ENCODE results near the gene TEX2. TPM values are rescaled to one million over a fixed set of nuclear protein-coding genes. Genes with fewer than 3 reads are reported as not detected.
A peak's percentile ranks its signal among the peaks of the same experiment; 100 is the strongest.

Gene TEX2
- total and polyA plus RNA-seq, 2 of the 13 experiments (the other 11 are each of a cell fraction or from before 2014, with no cell fraction given) = 21.4 to 37.7 TPM

- TF ChIP-seq FOXP4 (CRISPR knock-in tag; IDR thresholded peaks at IDR 0.05) (no peak), IRF2 (CRISPR knock-in tag; IDR thresholded peaks at IDR 0.05) (no peak), ZSCAN9 (CRISPR knock-in tag; IDR thresholded peaks at IDR 0.05; ENCODE audit: borderline replicate concordance) (no peak), ZKSCAN8 (CRISPR knock-in tag; IDR thresholded peaks at IDR 0.05; ENCODE audit: borderline replicate concordance) (no peak), PTBP1 (IDR thresholded peaks at IDR 0.05; ENCODE audit: low read depth, low read length, poor library complexity, severe bottlenecking) (no peak), IRX3 (CRISPR knock-in tag; IDR thresholded peaks at IDR 0.05; ENCODE audit: borderline replicate concordance, low read depth) (no peak), SKIL (CRISPR knock-in tag; IDR thresholded peaks at IDR 0.05; ENCODE audit: borderline replicate concordance) (no peak), KLF9 (CRISPR knock-in tag; IDR thresholded peaks at IDR 0.05; ENCODE audit: low read depth) (no peak), THAP8 (CRISPR knock-in tag; IDR thresholded peaks at IDR 0.05; ENCODE audit: borderline replicate concordance) (no peak), FIP1L1 (IDR thresholded peaks at IDR 0.05; ENCODE audit: borderline replicate concordance, insufficient read depth, low read depth, low read length) (no peak), RBM39 (IDR thresholded peaks at IDR 0.05; ENCODE audit: low read depth, low read length, poor library complexity, severe bottlenecking) (no peak), ATF2 (CRISPR knock-in tag; IDR thresholded peaks at IDR 0.05) (no peak), ZHX1 (CRISPR knock-in tag; IDR thresholded peaks at IDR 0.05; ENCODE audit: low read depth) (peak; percentile 17; the same call in 1 of the 2 replicates), RXRB (CRISPR knock-in tag; IDR thresholded peaks at IDR 0.05; ENCODE audit: borderline replicate concordance) (no peak), ZNF878 (CRISPR knock-in tag; IDR thresholded peaks at IDR 0.05) (no peak)
Observed at GRCh38 chr17:64186171-64187092, 76.6 kb downstream of the TEX2 start (continued).

Data from HepG2 (cell line).